Bronchial epithelial cell (primary cell): ENCODE results near the gene NCEH1. TPM values are rescaled to one million over a fixed set of nuclear protein-coding genes. Genes with fewer than 3 reads are reported as not detected.
"Not testable (repeated sequence)": the region's sequence is repeated elsewhere in the genome, so short reads cannot be mapped to it uniquely, and the experiment has no call there.

Experiments
- DNase-seq: peaks from one replicate; pipeline ENCODE4 v3.0.0-alpha.2; 2010; ENCODE audit warnings: low read depth
- FAIRE-seq: peaks from 2 replicates; lab custom pipeline; 2011; peaks lifted over from hg19 to GRCh38; lab: Jason Lieb, UNC
- H3K27me3 ChIP-seq: 2 replicates; pipeline ENCODE4 v1.5.1; 2011; ENCODE audit warnings: low read length; ENCODE audit not compliant: control insufficient read depth, insufficient read depth
- H3K36me3 ChIP-seq: 2 replicates; pipeline ENCODE4 v1.5.1; 2011; ENCODE audit warnings: low read length; ENCODE audit not compliant: control insufficient read depth, insufficient read depth
- H3K4me3 ChIP-seq: 2 replicates; pipeline ENCODE4 v1.5.1; 2011; ENCODE audit warnings: mild to moderate bottlenecking, low read depth, low read length, control low read depth
- total RNA-seq: library from RNA; depleted of rRNA; stranded (reverse); fragments of >200 nt; gene quantifications from 2 replicates; pipeline ENCODE4 v1.2.1, GENCODE V29; 2014
- TF ChIP-seq, protein P1 (sequence below): IDR thresholded peaks from 2 replicates; pipeline ENCODE4 v1.5.1; 2011; ENCODE audit warnings: mild to moderate bottlenecking, moderate library complexity, low read length, control low read depth, inconsistent platforms; ENCODE audit not compliant: insufficient read depth, severe bottlenecking

NCEH1 gene
- total RNA-seq, 1 donor from 2014 or later: 5.3 TPM

DNA sequence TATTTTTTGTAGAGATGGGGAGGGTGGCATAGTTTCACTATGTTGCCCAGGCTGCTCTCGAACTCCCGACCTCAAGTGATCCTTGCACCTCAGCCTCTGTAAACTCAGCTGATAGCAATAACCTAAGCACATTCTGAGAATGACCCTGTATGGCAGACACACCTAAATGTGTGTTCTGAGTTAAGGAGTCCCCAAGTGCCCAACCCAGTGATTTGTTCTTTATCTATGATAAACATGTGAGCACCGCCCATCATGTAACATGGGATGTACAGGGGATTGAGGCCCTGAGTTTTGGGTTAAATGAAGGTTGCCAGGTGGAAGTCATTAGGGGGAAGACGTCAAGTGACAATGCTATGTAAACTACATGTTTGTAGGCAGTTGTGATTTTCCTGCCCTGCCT is 5.7 kb downstream of the NCEH1 start:
- Histone ChIP-seq H3K27me3 (no peaks in the 10 kb centered on the region), H3K4me3 (no peak overlapping the region), H3K36me3 (no peaks in the 10 kb centered on the region)
- TF ChIP-seq, protein P1, sequence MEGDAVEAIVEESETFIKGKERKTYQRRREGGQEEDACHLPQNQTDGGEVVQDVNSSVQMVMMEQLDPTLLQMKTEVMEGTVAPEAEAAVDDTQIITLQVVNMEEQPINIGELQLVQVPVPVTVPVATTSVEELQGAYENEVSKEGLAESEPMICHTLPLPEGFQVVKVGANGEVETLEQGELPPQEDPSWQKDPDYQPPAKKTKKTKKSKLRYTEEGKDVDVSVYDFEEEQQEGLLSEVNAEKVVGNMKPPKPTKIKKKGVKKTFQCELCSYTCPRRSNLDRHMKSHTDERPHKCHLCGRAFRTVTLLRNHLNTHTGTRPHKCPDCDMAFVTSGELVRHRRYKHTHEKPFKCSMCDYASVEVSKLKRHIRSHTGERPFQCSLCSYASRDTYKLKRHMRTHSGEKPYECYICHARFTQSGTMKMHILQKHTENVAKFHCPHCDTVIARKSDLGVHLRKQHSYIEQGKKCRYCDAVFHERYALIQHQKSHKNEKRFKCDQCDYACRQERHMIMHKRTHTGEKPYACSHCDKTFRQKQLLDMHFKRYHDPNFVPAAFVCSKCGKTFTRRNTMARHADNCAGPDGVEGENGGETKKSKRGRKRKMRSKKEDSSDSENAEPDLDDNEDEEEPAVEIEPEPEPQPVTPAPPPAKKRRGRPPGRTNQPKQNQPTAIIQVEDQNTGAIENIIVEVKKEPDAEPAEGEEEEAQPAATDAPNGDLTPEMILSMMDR: no peak
- DNase-seq: no peak
- FAIRE-seq: no peak

DNA sequence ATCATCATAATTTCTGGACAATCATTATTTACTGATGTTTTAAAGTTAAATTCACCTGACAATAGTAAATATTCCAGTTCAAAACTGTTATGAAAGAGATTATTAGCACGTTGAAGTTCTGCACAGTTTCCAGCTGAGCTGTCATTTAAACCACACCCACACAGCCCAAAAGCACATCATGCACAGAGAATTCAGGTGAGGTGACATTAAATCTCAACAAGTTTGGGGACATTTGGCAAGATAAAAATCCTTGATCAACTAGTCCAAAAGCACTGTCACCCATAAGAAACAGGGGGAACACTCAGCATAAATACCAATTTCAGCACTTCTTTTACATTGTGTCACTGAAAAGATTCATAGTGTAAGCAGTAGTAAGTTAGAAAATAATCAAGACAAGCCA is 6.9 kb downstream of the NCEH1 start:
- Histone ChIP-seq H3K4me3 (no peak overlapping the region), H3K36me3 (no peaks in the 10 kb centered on the region), H3K27me3 (no peaks in the 10 kb centered on the region)
- TF ChIP-seq, protein P1: no peak
- no peak for DNase-seq
- no peak for FAIRE-seq

DNA sequence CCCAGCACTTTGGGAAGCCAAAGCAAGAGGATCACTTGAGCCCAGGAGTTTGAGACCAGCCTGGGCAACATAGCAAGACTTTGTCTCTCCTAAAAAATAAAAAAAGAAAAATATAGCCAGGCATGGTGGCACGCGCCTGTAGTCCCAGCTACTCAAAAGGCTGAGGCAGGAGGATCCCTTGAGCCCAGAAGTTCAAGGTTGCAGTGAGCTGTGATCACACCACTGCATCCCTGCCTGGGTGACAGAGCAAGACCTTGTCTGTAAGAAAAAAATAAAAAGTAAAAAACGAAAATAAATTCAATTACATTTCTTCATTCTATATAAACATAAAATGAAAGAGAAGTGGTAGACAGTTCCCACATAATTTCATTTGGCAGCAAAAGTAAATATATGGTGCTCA is 8.1 kb downstream of the NCEH1 start:
- H3K36me3 ChIP-seq, H3K27me3 ChIP-seq, FAIRE-seq, DNase-seq, H3K4me3 ChIP-seq: not testable (repeated sequence)

DNA sequence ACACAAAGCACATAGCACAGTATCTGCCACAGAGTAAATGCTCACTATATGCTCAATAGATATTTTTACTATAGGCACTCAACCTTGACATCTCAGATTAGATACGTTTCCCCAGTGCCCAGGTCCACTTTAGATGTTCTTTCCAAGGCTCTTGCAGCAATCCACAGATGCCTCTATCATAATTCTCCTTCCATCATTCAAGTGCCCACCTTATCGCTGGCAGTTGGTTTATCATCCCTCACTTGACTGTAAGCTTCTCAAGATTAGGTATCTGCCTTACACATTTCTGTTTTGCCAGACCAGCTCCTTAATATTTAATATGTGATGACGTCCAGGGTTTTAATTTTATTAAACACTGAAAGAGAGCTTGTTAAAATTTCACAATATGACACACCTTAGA is 8.6 kb downstream of the NCEH1 start:
- TF ChIP-seq, protein P1: no peak
- no peaks in the 10 kb centered on the region for H3K36me3 ChIP-seq
- no peaks in the 10 kb centered on the region for H3K27me3 ChIP-seq
- DNase-seq (no peak), FAIRE-seq (no peak)
- no peak overlapping the region for H3K4me3 ChIP-seq

DNA sequence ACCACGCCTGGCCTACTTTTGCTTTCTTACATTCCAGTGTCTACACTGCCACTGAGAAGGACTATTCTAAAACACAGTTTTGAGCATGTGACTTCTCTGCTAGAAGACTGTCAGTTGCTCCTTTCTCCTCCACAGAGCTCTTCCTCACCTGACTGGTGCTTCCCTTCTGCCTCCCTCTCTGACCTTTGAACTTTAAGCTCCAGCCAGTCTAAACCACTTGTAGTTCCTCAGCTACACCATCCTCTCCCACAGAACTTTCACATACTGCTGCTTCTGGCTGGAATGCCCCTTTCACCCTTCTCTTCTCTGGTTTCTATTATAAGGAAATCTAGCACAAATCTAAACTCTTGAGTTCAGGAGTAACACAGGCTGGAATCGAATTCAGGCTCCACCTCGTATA is 9.1 kb downstream of the NCEH1 start:
- FAIRE-seq: no peak
- TF ChIP-seq, protein P1: no peak

DNA sequence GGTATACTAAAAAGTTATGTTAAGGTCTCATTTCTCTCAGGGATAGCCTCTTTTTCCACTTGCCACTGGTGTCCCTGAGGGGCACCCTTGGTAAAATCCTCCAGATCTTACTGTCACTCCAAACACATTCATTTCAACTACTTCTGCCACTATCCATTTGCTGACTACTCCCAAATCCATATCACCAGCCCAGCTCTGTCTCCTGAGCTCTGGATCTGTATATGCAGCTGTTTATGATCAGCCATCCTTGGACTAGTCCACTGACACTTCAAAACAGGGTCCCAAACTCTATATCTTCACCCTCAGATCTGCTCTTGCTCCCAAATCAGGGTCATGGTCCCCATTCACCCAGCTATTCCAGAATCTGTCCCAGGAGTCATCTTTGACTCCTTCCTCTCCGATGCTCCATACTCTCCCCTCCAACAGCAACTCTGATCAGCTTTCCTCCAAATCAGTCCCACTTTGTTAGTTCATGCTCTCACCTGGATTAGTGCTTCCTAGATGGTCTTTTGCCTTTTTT is 9.9 kb downstream of the NCEH1 start:
- DNase-seq (no peak), FAIRE-seq (no peak)
- H3K36me3 ChIP-seq: no peaks in the 10 kb centered on the region
- no peaks in the 10 kb centered on the region for H3K27me3 ChIP-seq
- H3K4me3 ChIP-seq: no peak overlapping the region
- TF ChIP-seq, protein P1: no peak

More for the DNA sequence above, 9.1 kb downstream of the NCEH1 start:
- Histone ChIP-seq H3K27me3 (no peaks in the 10 kb centered on the region), H3K36me3 (no peaks in the 10 kb centered on the region), H3K4me3 (no peak overlapping the region)
- no peak for DNase-seq
